HG03565 (cell line): Measurements from ENCODE around the gene POFUT1.
"Not testable (repeated sequence)": the region's sequence is repeated elsewhere in the genome, so short reads cannot be mapped to it uniquely, and the experiment has no call there.

Experiments
- ATAC-seq: cut with Tn5 transposase; IDR thresholded peaks from one replicate; pipeline ENCODE4 v1.9.1; 2021; ENCODE audit warnings: mild to moderate bottlenecking, moderate library complexity; ENCODE audit not compliant: unreplicated experiment

POFUT1 gene

GRCh38 chr20:32271620-32272019 is 63.9 kb downstream of the POFUT1 start:
- ATAC-seq = no peak

- ATAC-seq = no peak
Observed at GRCh38 chr20:32274359-32274758, 66.7 kb downstream of the POFUT1 start.

GRCh38 chr20:32275163-32275562 is 67.5 kb downstream of the POFUT1 start:
- ATAC-seq = not testable (repeated sequence)

GRCh38 chr20:32277361-32278198 is 69.9 kb downstream of the POFUT1 start, which contains the start of gene KIF3B:
KIF3B (plus strand) TSS chr20:32277651; CDS start chr20:32309778, 32,127 bp downstream.
- peak; percentile 50 for ATAC-seq

- peak; percentile 58 for ATAC-seq
Observed at GRCh38 chr20:32278199-32278643, 70.5 kb downstream of the POFUT1 start.

- ATAC-seq = no peak
Observed at GRCh38 chr20:32281711-32282110, 74.0 kb downstream of the POFUT1 start.

- no peak for ATAC-seq
Observed at GRCh38 chr20:32282461-32282860, 74.8 kb downstream of the POFUT1 start.

GRCh38 chr20:32285082-32285620 is 77.5 kb downstream of the POFUT1 start:
- peak; percentile 43 for ATAC-seq

- peak; percentile 71 for ATAC-seq
Observed at GRCh38 chr20:32285621-32286371, 78.1 kb downstream of the POFUT1 start.

- no peak for ATAC-seq
Observed at GRCh38 chr20:32287231-32287638, 79.6 kb downstream of the POFUT1 start.
